ENCODE results near the gene ABHD17A. TPM values are rescaled to one million over a fixed set of nuclear protein-coding genes. Genes with fewer than 3 reads are reported as not detected.

ABHD17A gene
- total and polyA plus RNA-seq, 4 donors: 53.5 to 141 (median 122) TPM

DNA sequence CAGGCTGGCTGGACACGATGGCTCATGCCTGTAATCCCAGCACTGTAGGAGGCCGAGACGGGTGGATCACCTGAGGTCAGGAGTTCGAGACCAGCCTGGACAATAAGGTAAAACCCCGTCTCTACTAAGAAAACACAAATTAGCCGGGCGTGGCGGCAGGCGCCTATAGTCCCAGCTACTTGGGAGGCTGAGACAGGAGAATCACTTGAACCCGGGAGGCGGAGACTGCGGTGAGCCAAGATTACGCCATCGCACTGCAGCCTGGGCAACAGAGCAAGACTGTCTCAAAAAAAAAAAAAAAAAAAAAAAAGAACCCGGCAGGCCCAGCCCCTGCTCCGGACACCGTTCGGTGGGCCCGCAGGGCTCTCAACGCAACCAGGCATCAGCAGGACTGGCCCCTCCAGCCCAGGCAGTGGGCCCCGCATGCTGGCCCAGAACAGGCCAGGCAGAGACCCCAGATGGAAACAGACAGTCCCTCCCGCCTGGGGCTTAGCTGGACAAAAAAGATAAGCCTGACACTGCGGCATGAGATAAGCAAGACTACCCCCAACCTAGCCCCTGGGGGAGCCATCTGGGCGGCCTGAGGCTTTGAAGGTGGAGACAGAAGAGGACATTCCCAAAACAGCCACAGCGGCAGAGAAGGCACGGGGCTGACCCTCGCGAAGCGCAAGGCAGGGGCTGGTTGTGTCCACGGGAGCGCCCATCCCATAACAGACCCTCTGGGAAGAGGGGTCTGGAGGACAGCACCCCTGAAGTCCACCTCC lies 48.7 kb downstream of the ABHD17A start:
- WGBS (ENCODE audit: insufficient coverage): 93% methylated on average over 30 of the region's 31 CpGs
- no peak for DNase-seq (ENCODE audit: low read depth in 4 of 6, low spot score in 6 of 6)

DNA sequence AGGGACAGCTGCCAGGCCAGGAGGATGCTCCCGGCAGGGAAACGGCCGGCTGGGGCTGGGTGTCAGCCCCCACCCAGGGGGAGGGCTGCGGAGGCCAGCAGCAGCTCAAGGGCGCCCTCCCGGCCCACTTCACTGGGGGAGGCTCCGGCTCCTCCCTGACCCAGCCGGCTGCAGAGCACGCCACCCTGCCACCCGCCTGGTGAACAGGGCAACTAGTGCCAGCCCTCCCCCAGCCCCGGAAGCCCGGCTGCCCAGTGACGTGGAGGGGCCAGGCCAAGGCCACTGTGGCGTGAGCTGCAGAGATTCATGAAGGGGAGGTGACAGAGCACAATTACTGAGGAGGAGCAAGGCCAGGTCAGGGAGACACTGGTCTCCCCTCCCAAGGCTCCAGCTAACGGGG lies 51.8 kb downstream of the ABHD17A start:
- no peak for DNase-seq (ENCODE audit: low read depth in 4 of 6, low spot score in 6 of 6)
- WGBS (ENCODE audit: insufficient coverage): 65% methylated on average over 15 of the region's 15 CpGs
- H3K4me3 ChIP-seq (ENCODE audit: low read depth, low read length): no peak overlapping the region
- no peak overlapping the region for H3K27ac ChIP-seq (ENCODE audit: low read depth, low read length)
- peaks cover 72% of the 10 kb centered on the region for H3K36me3 ChIP-seq (ENCODE audit: control insufficient read depth, insufficient read depth, low read length)
- H3K4me1 ChIP-seq (ENCODE audit: control insufficient read depth, insufficient read depth, low read length): peaks cover 25% of the 10 kb centered on the region
- no peaks in the 10 kb centered on the region for H3K27me3 ChIP-seq (ENCODE audit: control insufficient read depth, insufficient read depth, low read length)
- H3K9me3 ChIP-seq (ENCODE audit: control insufficient read depth, insufficient read depth, low read length): no peaks in the 10 kb centered on the region

More for the DNA sequence above, 48.7 kb downstream of the ABHD17A start:
- H3K9me3 ChIP-seq (ENCODE audit: control insufficient read depth, insufficient read depth, low read length): no peaks in the 10 kb centered on the region
- H3K4me1 ChIP-seq (ENCODE audit: control insufficient read depth, insufficient read depth, low read length): peaks cover 34% of the 10 kb centered on the region
- no peak overlapping the region for H3K4me3 ChIP-seq (ENCODE audit: low read depth, low read length)
- peaks cover 80% of the 10 kb centered on the region for H3K36me3 ChIP-seq (ENCODE audit: control insufficient read depth, insufficient read depth, low read length)
- H3K27ac ChIP-seq (ENCODE audit: low read depth, low read length): no peak overlapping the region
- no peaks in the 10 kb centered on the region for H3K27me3 ChIP-seq (ENCODE audit: control insufficient read depth, insufficient read depth, low read length)

DNA sequence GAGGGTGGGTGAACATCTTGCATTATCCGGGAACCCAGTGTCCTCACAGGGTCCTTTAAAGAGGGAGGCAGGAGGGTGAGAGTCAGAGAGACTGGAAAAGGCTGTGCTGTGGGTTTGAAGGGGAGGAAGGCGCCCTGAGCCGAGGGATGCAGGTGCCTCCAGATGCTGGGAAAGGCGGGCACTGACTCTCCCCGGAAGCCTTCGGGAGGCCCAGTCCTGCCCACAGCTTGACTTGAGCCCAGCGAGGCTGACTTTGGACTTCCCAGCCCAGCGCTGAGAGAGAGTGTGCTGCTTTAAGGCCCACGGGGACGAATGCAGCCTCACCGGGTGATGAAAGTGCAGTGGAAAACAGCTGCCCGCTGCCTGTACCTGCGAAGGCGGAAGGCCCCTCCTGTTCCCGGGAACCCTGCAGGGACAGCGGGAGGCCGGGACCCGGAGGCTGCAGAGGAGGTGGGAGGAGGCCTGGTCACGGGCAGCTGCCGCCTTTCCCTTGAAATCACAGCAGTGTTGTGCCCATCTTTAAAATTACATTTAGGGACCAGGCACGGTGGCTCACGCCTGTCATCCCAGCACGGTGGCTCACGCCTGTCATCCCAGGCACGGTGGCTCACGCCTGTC lies 53.1 kb downstream of the ABHD17A start:
- peaks cover 72% of the 10 kb centered on the region for H3K36me3 ChIP-seq (ENCODE audit: control insufficient read depth, insufficient read depth, low read length)
- 84% methylated on average over 26 of the region's 26 CpGs for WGBS (ENCODE audit: insufficient coverage)
- no peaks in the 10 kb centered on the region for H3K9me3 ChIP-seq (ENCODE audit: control insufficient read depth, insufficient read depth, low read length)
- no peaks in the 10 kb centered on the region for H3K27me3 ChIP-seq (ENCODE audit: control insufficient read depth, insufficient read depth, low read length)
- no peak for DNase-seq (ENCODE audit: low read depth in 4 of 6, low spot score in 6 of 6)
- H3K4me3 ChIP-seq (ENCODE audit: low read depth, low read length): no peak overlapping the region
- no peak overlapping the region for H3K27ac ChIP-seq (ENCODE audit: low read depth, low read length)
- H3K4me1 ChIP-seq (ENCODE audit: control insufficient read depth, insufficient read depth, low read length): peaks cover 16% of the 10 kb centered on the region

DNA sequence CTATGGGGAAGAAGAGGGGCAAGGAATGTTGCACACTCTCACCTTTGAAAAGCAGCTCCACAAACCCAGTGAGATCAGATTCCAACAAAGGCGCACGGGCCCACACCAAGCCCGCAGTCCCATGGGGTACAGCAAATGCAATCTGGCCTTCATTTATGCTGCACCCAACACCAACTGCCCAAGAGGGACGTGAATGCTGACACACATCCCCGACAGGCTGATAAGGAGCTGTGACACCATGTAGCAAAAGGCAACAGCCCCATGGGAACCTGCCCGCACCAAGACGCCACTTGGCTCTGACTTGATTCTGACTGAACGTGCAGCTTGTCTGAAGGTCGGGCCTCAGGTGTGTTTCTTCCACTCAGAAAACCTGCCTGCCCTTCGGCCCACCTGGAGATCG lies 54.3 kb downstream of the ABHD17A start:
- DNase-seq (ENCODE audit: low read depth in 4 of 6, low spot score in 6 of 6): no peak
- Histone ChIP-seq H3K36me3 (ENCODE audit: control insufficient read depth, insufficient read depth, low read length) (peaks cover 81% of the 10 kb centered on the region), H3K4me1 (ENCODE audit: control insufficient read depth, insufficient read depth, low read length) (peaks cover 20% of the 10 kb centered on the region), H3K9me3 (ENCODE audit: control insufficient read depth, insufficient read depth, low read length) (no peaks in the 10 kb centered on the region), H3K27me3 (ENCODE audit: control insufficient read depth, insufficient read depth, low read length) (no peaks in the 10 kb centered on the region), H3K4me3 (ENCODE audit: low read depth, low read length) (no peak overlapping the region), H3K27ac (ENCODE audit: low read depth, low read length) (no peak overlapping the region)
- 92% methylated on average over 11 of the region's 11 CpGs for WGBS (ENCODE audit: insufficient coverage)

DNA sequence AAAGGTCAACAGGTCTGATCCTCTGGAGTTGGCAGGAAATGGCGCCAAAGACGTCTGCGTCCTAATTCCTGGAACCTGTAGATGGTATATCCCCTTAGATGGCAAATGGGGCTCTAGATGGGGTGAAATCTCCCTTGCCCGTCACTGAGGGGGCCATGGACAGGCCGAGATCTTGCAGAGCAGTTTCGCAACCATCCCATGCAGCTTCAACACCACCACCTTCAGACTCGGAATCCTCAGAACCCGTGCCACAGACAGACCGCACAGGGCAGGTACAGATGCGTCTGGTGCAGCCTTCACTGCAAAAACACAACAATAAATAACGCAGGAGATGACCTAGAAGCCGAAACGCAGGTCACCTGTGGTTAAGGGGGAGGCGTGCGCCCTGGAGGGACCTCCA lies 54.7 kb downstream of the ABHD17A start:
- Histone ChIP-seq H3K36me3 (ENCODE audit: control insufficient read depth, insufficient read depth, low read length) (peaks cover 82% of the 10 kb centered on the region), H3K27me3 (ENCODE audit: control insufficient read depth, insufficient read depth, low read length) (no peaks in the 10 kb centered on the region), H3K4me1 (ENCODE audit: control insufficient read depth, insufficient read depth, low read length) (peaks cover 24% of the 10 kb centered on the region), H3K9me3 (ENCODE audit: control insufficient read depth, insufficient read depth, low read length) (no peaks in the 10 kb centered on the region), H3K4me3 (ENCODE audit: low read depth, low read length) (no peak overlapping the region), H3K27ac (ENCODE audit: low read depth, low read length) (no peak overlapping the region)
- 96% methylated on average over 13 of the region's 15 CpGs for WGBS (ENCODE audit: insufficient coverage)
- DNase-seq (ENCODE audit: low read depth in 4 of 6, low spot score in 6 of 6): no peak

DNA sequence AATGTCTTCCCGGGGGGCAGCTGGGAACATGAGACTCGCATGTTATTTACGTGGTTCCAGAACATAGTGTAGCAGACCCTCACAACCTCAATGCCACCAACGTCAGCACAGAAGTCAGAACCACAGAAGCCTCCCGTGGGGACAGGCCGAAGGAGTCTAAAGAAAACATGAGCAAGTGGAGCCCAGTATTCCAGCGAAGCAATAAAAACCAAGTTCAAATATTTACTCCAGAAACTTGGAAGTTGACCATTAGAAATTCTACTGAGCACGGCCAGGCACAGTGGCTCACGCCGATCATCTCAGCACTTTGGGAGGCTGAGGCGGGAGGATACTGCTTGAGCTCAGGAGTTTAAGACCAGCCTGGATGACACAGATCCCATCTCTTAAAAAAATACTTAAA lies 55.3 kb downstream of the ABHD17A start:
- Histone ChIP-seq H3K9me3 (ENCODE audit: control insufficient read depth, insufficient read depth, low read length) (no peaks in the 10 kb centered on the region), H3K4me1 (ENCODE audit: control insufficient read depth, insufficient read depth, low read length) (peaks cover 24% of the 10 kb centered on the region), H3K27ac (ENCODE audit: low read depth, low read length) (no peak overlapping the region), H3K36me3 (ENCODE audit: control insufficient read depth, insufficient read depth, low read length) (peaks cover 84% of the 10 kb centered on the region), H3K27me3 (ENCODE audit: control insufficient read depth, insufficient read depth, low read length) (no peaks in the 10 kb centered on the region), H3K4me3 (ENCODE audit: low read depth, low read length) (no peak overlapping the region)
- 95% methylated on average over 6 of the region's 11 CpGs for WGBS (ENCODE audit: insufficient coverage)
- DNase-seq (ENCODE audit: low read depth in 4 of 6, low spot score in 6 of 6): no peak

DNA sequence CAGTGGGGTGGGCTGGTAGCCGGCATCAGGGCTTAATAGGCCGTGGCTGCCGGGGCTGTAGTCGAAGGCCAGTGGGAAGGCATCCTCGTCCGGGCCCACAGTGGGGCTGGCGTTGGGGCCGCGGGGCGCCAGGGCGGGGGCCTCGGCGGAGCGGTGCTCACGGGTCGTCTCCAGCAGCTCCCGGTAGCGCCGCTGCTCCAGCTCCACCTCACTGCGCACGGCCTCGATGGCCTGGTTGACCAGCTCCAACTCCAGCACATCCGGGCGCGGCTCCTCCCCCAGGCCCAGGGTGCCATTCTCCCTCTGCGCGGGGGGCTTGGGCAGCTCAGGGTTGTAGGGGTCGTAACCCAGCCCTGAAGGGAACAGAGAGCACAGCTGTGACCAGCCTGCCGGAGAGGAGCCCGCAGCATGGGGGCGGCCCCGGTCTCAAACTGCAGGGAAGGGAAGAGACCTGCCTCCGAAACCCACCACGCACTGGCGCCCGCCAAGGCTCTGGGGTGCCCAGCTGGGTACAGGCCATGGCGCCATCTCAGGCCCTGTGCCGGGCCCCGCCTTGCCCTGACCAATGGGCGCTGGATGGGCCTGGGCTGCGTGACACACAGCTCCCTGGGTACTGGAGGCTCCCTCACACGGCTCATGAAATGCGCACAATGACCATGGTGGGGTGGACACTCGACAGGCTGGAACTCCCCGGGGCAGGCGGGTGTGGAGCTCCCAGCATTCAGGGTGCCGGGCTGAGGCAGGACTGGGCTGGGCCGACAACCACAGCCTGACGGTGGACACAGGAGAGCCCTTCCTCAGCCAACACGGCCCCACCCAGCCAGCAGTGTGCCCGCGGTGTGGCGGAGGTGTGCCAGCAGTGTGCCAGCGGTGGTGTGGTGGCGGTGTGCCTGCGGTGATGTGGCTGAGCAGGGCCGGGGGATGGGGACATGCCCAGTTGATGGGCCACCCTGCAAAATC lies 56.7 kb downstream of the ABHD17A start:
- Histone ChIP-seq H3K9me3 (ENCODE audit: control insufficient read depth, insufficient read depth, low read length) (no peaks in the 10 kb centered on the region), H3K27ac (ENCODE audit: low read depth, low read length) (no peak overlapping the region), H3K4me1 (ENCODE audit: control insufficient read depth, insufficient read depth, low read length) (peaks cover 16% of the 10 kb centered on the region), H3K4me3 (ENCODE audit: low read depth, low read length) (no peak overlapping the region), H3K27me3 (ENCODE audit: control insufficient read depth, insufficient read depth, low read length) (no peaks in the 10 kb centered on the region), H3K36me3 (ENCODE audit: control insufficient read depth, insufficient read depth, low read length) (peaks cover 81% of the 10 kb centered on the region)
- DNase-seq (ENCODE audit: low read depth in 4 of 6, low spot score in 6 of 6): no peak
- 89% methylated on average over 56 of the region's 57 CpGs for WGBS (ENCODE audit: insufficient coverage)

DNA sequence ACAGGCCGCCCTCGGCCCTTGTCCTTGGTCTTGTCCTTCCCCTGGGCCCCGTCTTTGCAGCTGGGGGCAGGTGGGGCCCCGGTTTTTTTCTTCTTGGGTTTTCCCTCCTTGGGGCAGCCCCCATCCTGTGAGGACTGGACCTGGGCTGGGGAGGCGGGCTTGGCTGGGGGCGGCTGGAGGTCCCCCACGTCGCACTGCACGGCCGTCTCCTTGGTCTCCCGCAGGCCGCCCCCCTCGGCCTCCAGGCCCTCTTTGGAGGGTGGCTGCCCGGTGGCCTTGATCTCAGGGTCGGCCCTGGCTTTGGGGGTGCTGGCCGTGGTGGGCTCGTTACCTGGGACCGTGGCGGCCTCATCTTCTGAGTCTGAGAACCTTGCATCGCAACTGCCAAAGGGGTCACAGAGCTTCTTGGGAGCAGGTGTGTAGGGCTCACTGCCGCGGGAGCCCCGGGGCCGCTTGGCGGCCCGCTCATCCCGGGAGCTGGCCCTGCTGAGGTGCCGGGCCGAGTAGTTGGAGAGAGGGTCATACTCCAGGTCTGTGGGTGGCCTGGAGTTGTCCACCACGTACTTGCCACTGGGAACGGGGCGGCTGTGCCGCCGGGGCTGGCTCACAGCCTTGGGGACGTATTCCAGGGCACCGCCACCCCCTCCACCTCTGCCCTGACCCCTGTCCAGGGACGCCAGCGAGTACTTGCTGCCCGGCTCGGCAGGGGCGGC lies 57.6 kb downstream of the ABHD17A start:
- DNase-seq (ENCODE audit: low read depth in 4 of 6, low spot score in 6 of 6): no peak
- H3K4me3 ChIP-seq (ENCODE audit: low read depth, low read length): no peak overlapping the region
- H3K27me3 ChIP-seq (ENCODE audit: control insufficient read depth, insufficient read depth, low read length): no peaks in the 10 kb centered on the region
- H3K27ac ChIP-seq (ENCODE audit: low read depth, low read length): no peak overlapping the region
- no peaks in the 10 kb centered on the region for H3K9me3 ChIP-seq (ENCODE audit: control insufficient read depth, insufficient read depth, low read length)
- peaks cover 12% of the 10 kb centered on the region for H3K4me1 ChIP-seq (ENCODE audit: control insufficient read depth, insufficient read depth, low read length)
- 90% methylated on average over 41 of the region's 41 CpGs for WGBS (ENCODE audit: insufficient coverage)
- peaks cover 82% of the 10 kb centered on the region for H3K36me3 ChIP-seq (ENCODE audit: control insufficient read depth, insufficient read depth, low read length)

Data from spinal cord (tissue), 10 donors.